Measurements from ENCODE around the gene UBE2G1.
"Not testable (repeated sequence)": the region's sequence is repeated elsewhere in the genome, so short reads cannot be mapped to it uniquely, and the experiment has no call there.

UBE2G1 gene

DNA sequence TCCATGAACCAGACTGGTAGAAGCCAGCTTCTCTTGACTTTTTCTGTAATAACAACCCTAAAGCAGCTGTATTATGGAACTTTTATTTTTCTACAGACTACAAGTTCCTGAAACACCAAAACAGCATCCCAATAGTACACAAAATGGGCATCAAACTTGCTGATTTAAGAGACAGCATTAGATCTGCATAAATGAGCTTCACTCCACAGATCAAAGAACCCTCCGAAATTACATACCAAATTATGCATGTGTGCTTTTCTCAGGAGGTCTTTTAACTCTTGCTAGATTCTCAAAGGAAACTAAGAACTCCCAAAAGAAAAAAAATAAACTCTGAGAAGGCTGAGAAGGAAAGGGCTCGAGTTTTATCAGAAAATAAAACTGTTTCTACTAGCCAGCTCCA, 12.3 kb downstream of the UBE2G1 start:
- H3K9me3 ChIP-seq (ENCODE audit: control insufficient read depth, low read depth, low read length), result no peaks in the 10 kb centered on the region
- H3K36me3 ChIP-seq (ENCODE audit: control insufficient read depth, low read depth, low read length), result no peaks in the 10 kb centered on the region
- H3K4me1 ChIP-seq (ENCODE audit: control insufficient read depth, low read depth, low read length), result peaks cover 4% of the 10 kb centered on the region
- H3K4me3 ChIP-seq (ENCODE audit: low read length), result no peak overlapping the region
- H3K27ac ChIP-seq (ENCODE audit: low read length), result no peak overlapping the region
- H3K27me3 ChIP-seq (ENCODE audit: control insufficient read depth, insufficient read depth, low read length), result no peaks in the 10 kb centered on the region
- H3K9ac ChIP-seq (ENCODE audit: low read length), result no peak overlapping the region

DNA sequence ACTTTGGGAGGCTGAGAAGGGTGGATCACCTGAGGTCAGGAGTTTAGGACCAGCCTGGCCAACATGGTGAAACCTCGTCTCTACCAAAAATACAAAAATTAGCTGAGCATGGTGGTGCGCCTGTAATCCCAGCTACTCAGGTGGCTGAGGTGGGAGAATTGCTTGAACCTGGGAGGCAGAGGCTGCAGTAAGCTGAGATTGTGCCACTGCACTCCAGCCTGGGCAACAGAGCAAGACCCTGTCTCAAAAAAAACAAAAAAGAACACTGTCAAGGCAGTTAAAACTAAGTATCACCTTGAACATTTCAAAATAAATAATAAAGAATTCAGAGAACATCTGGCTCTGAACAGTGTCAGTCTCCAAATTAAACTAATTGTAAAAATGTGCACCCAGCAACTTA, 16.3 kb downstream of the UBE2G1 start:
- H3K4me1 ChIP-seq (ENCODE audit: control insufficient read depth, low read depth, low read length), result not testable (repeated sequence)

DNA sequence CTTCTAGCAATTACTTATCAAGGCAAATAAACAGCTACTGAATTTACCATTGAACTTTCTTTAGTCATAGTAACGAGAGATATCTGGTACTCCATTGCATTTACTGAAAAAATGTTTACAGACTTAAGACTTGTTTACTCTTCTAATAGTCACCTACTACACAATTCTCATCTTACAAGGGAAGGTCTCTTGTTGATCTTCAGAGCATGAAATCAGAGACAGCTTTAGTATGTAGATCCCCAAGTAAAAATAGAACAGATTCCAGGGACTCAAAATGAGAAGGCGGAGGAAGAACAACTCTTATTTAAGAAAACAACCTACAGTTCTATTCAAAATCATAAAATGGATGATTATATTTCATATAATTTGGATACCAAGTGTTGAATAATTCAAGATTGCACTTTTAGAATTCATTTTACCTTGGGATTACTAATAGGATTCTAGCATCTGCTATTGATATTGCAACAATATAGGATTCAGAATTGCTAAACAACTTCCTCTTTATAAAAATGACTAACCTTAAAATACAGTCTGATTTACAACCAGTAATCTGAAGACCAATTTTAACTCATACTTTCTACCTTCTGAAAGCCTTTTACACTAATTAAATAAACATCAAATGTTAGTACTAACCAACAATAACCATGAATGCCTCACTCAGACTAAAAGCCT, 20.8 kb downstream of the UBE2G1 start:
- Histone ChIP-seq H3K4me1 (ENCODE audit: control insufficient read depth, low read depth, low read length) (peaks cover 23% of the 10 kb centered on the region), H3K27me3 (ENCODE audit: control insufficient read depth, insufficient read depth, low read length) (no peaks in the 10 kb centered on the region), H3K27ac (ENCODE audit: low read length) (no peak overlapping the region), H3K9me3 (ENCODE audit: control insufficient read depth, low read depth, low read length) (no peaks in the 10 kb centered on the region), H3K4me3 (ENCODE audit: low read length) (no peak overlapping the region), H3K9ac (ENCODE audit: low read length) (no peak overlapping the region), H3K36me3 (ENCODE audit: control insufficient read depth, low read depth, low read length) (no peaks in the 10 kb centered on the region)

More for the DNA sequence above, 16.3 kb downstream of the UBE2G1 start:
- H3K9ac ChIP-seq (ENCODE audit: low read length); H3K27ac ChIP-seq (ENCODE audit: low read length); H3K9me3 ChIP-seq (ENCODE audit: control insufficient read depth, low read depth, low read length); H3K4me3 ChIP-seq (ENCODE audit: low read length); H3K36me3 ChIP-seq (ENCODE audit: control insufficient read depth, low read depth, low read length); H3K27me3 ChIP-seq (ENCODE audit: control insufficient read depth, insufficient read depth, low read length): not testable (repeated sequence)

DNA sequence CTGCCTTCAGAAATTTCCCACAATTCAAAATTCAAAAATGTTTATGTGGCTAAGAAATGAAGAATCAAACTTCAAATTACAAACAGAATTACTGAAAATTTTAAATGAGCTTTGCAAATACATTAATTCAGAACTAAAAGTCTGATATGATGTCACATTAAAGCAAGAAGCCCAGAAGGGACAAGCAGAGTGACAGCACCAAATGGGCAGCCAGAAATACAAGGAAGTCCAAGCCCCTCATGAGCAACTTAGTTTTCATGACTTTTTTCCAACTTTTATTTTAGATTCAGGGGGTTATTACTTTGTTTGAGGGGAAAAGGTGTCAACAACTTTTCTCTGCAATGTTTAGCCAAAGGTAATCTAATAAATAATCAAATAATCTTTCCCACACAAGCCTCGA, 21.5 kb downstream of the UBE2G1 start:
- Histone ChIP-seq H3K4me3 (ENCODE audit: low read length) (no peak overlapping the region), H3K9me3 (ENCODE audit: control insufficient read depth, low read depth, low read length) (no peaks in the 10 kb centered on the region), H3K9ac (ENCODE audit: low read length) (no peak overlapping the region), H3K27me3 (ENCODE audit: control insufficient read depth, insufficient read depth, low read length) (no peaks in the 10 kb centered on the region), H3K4me1 (ENCODE audit: control insufficient read depth, low read depth, low read length) (peaks cover 23% of the 10 kb centered on the region), H3K27ac (ENCODE audit: low read length) (no peak overlapping the region), H3K36me3 (ENCODE audit: control insufficient read depth, low read depth, low read length) (no peaks in the 10 kb centered on the region)

DNA sequence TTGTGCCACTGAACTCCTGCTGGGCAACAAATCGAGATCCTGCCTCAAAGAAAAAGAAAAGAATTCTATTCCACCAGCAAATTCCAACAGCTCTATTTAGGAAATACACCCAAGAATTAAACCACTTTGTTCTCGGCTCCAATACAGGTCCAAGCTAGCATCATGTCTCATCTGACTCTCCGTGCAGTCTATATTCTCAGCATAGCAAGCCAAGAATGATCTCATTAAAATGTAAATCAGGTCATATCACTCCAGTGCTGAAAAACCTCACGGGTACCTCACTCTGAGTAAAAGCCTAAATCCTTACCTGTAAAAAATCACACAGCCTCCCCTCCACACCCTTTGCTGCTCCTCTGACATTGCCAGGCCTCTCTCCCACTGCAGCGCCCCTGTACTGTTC, 23.9 kb downstream of the UBE2G1 start:
- H3K9ac ChIP-seq (ENCODE audit: low read length), result no peak overlapping the region
- H3K4me1 ChIP-seq (ENCODE audit: control insufficient read depth, low read depth, low read length), result peaks cover 23% of the 10 kb centered on the region
- no peaks in the 10 kb centered on the region for H3K27me3 ChIP-seq (ENCODE audit: control insufficient read depth, insufficient read depth, low read length)
- no peak overlapping the region for H3K4me3 ChIP-seq (ENCODE audit: low read length)
- no peaks in the 10 kb centered on the region for H3K9me3 ChIP-seq (ENCODE audit: control insufficient read depth, low read depth, low read length)
- H3K36me3 ChIP-seq (ENCODE audit: control insufficient read depth, low read depth, low read length), result no peaks in the 10 kb centered on the region
- H3K27ac ChIP-seq (ENCODE audit: low read length), result no peak overlapping the region

DNA sequence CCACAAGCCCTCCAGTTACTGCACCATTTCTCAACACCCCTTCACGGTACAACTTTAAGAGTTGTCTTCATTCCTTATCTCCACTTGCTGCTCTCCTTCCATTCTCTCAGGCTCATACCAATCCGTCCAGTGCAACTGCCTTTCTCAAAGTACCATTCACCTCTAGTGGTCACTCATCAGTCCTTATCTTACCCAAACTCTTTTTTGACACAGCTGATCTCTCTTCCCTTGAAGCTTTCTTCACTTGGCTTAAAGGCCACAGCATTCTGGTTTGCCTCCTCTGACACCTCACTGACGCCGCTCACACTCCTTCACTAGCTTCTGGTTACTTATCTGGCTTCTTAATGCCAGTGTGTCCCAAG, 24.9 kb downstream of the UBE2G1 start:
- H3K9me3 ChIP-seq (ENCODE audit: control insufficient read depth, low read depth, low read length), result no peaks in the 10 kb centered on the region
- no peak overlapping the region for H3K4me3 ChIP-seq (ENCODE audit: low read length)
- no peaks in the 10 kb centered on the region for H3K27me3 ChIP-seq (ENCODE audit: control insufficient read depth, insufficient read depth, low read length)
- no peaks in the 10 kb centered on the region for H3K36me3 ChIP-seq (ENCODE audit: control insufficient read depth, low read depth, low read length)
- H3K4me1 ChIP-seq (ENCODE audit: control insufficient read depth, low read depth, low read length), result peaks cover 23% of the 10 kb centered on the region
- H3K9ac ChIP-seq (ENCODE audit: low read length), result no peak overlapping the region
- no peak overlapping the region for H3K27ac ChIP-seq (ENCODE audit: low read length)

DNA sequence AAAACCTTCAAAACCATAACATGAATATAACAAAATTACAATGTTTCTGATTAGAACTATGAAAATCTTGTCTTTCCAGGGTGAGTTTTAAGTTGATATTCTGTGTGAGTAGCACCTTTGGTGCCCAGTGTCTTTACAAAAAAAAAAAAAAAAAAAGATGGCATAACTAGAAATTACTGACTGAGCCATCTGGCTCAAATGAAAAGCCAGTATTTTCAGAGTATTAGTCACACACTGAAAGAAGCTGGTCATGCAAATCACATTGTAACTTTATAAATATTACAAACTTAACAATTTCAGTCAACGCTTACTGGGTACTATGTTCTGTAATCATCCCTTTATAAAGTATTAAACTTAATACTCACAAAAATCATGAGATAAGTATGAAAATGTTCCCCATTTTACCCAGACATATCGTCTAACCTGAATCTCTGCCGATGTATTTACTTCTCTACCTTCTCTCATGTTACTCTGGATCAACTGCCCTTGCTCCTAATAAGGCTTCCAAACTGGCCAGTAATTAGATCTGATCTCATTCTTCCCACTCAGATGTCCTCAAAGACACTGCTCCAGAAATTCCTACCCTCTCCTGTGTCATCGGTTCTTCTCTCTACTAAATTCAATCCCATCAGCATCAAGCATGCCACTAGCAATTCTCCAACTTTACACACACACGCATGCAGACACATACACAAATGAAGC, 25.4 kb downstream of the UBE2G1 start:
- Histone ChIP-seq H3K9ac (ENCODE audit: low read length) (no peak overlapping the region), H3K4me3 (ENCODE audit: low read length) (no peak overlapping the region), H3K27me3 (ENCODE audit: control insufficient read depth, insufficient read depth, low read length) (no peaks in the 10 kb centered on the region), H3K9me3 (ENCODE audit: control insufficient read depth, low read depth, low read length) (no peaks in the 10 kb centered on the region), H3K27ac (ENCODE audit: low read length) (no peak overlapping the region), H3K4me1 (ENCODE audit: control insufficient read depth, low read depth, low read length) (peaks cover 23% of the 10 kb centered on the region), H3K36me3 (ENCODE audit: control insufficient read depth, low read depth, low read length) (no peaks in the 10 kb centered on the region)

DNA sequence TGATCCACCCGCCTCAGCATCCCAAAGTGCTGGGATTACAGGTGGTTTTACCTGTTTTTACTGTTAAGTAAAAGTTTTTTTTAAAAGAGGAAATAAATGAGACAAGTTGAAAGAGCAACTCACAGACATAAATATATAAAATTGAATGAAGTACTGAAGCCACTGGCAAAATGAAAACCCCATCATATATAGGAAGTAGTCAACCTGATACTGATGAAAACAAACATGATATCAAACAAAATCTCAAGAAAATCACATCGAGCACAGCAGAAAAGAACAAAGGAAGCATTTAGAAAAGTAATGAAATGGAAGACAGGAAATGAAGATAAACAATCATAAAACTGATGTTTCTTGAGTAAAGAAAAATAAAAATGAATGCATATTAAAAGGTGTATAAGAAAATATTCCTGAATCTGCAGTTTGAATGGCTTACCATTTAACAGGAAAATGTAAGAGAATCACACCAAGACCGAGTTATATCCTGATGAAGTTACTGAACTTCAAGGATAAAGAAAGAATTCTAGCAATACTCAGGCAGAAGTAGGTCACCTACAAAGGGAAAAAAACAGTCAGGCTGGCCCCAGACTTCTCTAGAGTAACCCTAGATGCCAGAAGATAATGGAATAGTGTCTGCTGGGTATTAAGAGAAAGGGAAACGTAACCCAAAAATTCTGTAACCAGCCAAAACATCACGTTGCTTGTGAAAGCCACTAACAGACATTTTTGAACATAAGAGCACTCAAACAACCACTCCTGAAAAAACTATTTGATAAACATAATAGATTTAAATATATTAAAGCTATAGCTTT, 31.5 kb downstream of the UBE2G1 start:
- Histone ChIP-seq H3K9me3 (ENCODE audit: control insufficient read depth, low read depth, low read length) (no peaks in the 10 kb centered on the region), H3K4me1 (ENCODE audit: control insufficient read depth, low read depth, low read length) (peaks cover 8% of the 10 kb centered on the region), H3K9ac (ENCODE audit: low read length) (no peak overlapping the region), H3K36me3 (ENCODE audit: control insufficient read depth, low read depth, low read length) (no peaks in the 10 kb centered on the region), H3K27ac (ENCODE audit: low read length) (no peak overlapping the region), H3K27me3 (ENCODE audit: control insufficient read depth, insufficient read depth, low read length) (no peaks in the 10 kb centered on the region), H3K4me3 (ENCODE audit: low read length) (no peak overlapping the region)

DNA sequence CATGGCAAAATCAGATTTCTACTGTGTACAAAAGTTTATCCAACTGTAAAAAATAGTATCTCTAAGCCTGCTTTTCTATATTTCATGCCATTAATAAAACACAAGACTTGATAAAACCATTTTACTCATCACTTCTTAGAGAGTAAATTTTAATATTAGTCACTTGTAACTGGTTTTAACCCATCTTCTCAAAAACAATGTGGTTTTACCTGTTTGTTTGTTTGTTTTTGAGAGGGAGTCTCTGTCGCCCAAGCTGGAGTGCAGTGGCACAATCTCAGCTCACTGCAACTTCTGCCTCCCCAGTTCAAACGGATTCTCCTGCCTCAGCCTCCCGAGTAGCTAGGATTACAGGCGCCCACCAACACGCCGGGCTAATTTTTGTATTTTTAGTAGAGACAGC, 32.1 kb downstream of the UBE2G1 start:
- no peaks in the 10 kb centered on the region for H3K27me3 ChIP-seq (ENCODE audit: control insufficient read depth, insufficient read depth, low read length)
- H3K36me3 ChIP-seq (ENCODE audit: control insufficient read depth, low read depth, low read length), result no peaks in the 10 kb centered on the region
- no peak overlapping the region for H3K9ac ChIP-seq (ENCODE audit: low read length)
- H3K27ac ChIP-seq (ENCODE audit: low read length), result no peak overlapping the region
- H3K4me1 ChIP-seq (ENCODE audit: control insufficient read depth, low read depth, low read length), result peaks cover 8% of the 10 kb centered on the region
- H3K4me3 ChIP-seq (ENCODE audit: low read length), result no peak overlapping the region
- no peaks in the 10 kb centered on the region for H3K9me3 ChIP-seq (ENCODE audit: control insufficient read depth, low read depth, low read length)

DNA sequence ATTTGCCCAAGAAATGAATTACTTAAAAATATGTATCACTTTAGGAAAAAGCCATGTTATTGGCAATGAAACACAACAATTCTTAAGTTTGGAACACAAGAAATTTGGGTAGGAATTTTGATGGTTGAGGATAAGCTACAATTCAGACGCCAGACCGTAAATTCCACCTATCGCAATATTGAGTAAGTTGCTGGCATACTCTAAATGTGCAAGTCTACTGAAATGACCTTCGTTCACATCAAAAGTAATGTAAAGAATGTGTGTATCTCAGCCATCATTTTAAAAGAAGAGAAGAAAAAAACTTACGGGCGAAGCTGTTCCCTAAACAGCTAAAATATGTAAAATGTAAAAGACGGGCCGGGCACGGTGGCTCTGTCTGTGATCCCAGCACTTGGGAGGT, 33.4 kb downstream of the UBE2G1 start:
- H3K27me3 ChIP-seq (ENCODE audit: control insufficient read depth, insufficient read depth, low read length), result no peaks in the 10 kb centered on the region

DNA sequence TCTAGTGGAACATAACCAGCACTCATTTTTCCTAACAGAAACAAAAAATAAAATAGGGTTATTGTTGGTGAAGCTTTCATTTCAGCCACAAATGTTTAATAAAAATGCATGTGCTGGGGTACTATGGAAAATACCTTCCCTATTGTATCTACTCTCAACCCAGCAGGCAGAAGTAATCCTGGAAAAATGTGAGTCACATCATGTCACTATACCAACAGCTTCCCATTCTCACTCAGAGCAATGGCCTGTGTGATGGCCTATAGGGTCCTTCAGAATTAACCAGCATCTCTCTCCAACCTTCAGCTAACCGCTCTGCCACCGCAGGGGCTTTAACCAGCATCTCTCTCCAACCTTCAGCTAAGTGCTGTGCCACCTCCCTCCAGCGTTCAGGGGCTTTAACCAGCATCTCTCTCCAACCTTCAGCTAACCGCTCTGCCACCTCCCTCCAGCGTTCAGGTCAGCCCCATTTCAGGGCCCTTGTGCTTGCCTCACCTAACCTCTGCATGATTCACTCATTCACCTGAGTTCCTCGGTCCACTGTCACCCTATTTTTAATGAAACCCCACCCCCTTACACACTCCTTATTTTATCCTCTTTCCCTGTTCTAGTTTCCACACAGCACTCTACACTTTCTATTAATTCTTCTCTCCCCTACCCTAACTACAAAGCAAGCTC, 34.0 kb downstream of the UBE2G1 start:
- Histone ChIP-seq H3K9me3 (ENCODE audit: control insufficient read depth, low read depth, low read length) (no peaks in the 10 kb centered on the region), H3K27me3 (ENCODE audit: control insufficient read depth, insufficient read depth, low read length) (no peaks in the 10 kb centered on the region), H3K4me3 (ENCODE audit: low read length) (no peak overlapping the region), H3K27ac (ENCODE audit: low read length) (no peak overlapping the region), H3K36me3 (ENCODE audit: control insufficient read depth, low read depth, low read length) (no peaks in the 10 kb centered on the region), H3K4me1 (ENCODE audit: control insufficient read depth, low read depth, low read length) (peaks cover 8% of the 10 kb centered on the region), H3K9ac (ENCODE audit: low read length) (no peak overlapping the region)

More for the DNA sequence above, 33.4 kb downstream of the UBE2G1 start:
- Histone ChIP-seq H3K36me3 (ENCODE audit: control insufficient read depth, low read depth, low read length) (no peaks in the 10 kb centered on the region), H3K4me3 (ENCODE audit: low read length) (no peak overlapping the region), H3K27ac (ENCODE audit: low read length) (no peak overlapping the region), H3K4me1 (ENCODE audit: control insufficient read depth, low read depth, low read length) (peaks cover 8% of the 10 kb centered on the region), H3K9ac (ENCODE audit: low read length) (no peak overlapping the region), H3K9me3 (ENCODE audit: control insufficient read depth, low read depth, low read length) (no peaks in the 10 kb centered on the region)

Measured in iPS-18a (cell line).